ENCODE results near the gene MAEA.

MAEA gene

GRCh38 chr4:1347410-1347864 lies 57.7 kb downstream of the MAEA start:
- Histone ChIP-seq H4K20me1 (ENCODE audit: insufficient read depth, low read length) (peaks cover 7% of the 10 kb centered on the region), H2AFZ (ENCODE audit: low read depth, low read length) (peak overlapping the region; percentile 72)
- no peak for DNase-seq

GRCh38 chr4:1348014-1348513 lies 58.4 kb downstream of the MAEA start:
- no peaks in the 10 kb centered on the region for H3K9me3 ChIP-seq (ENCODE audit: insufficient read depth, low read length, severe bottlenecking)
- peaks cover 42% of the 10 kb centered on the region for H3K79me2 ChIP-seq (ENCODE audit: insufficient read depth, low read length)
- DNase-seq: no peak
- H2AFZ ChIP-seq (ENCODE audit: low read depth, low read length): peak overlapping the region; percentile 72; the same call in 1 of the 2 replicates
- H4K20me1 ChIP-seq (ENCODE audit: insufficient read depth, low read length): peaks cover 9% of the 10 kb centered on the region
- H3K4me1 ChIP-seq (ENCODE audit: insufficient read depth, low read length): peaks cover 48% of the 10 kb centered on the region
- peak overlapping the region; percentile 90 for H3K4me2 ChIP-seq (ENCODE audit: insufficient read depth, low read length)
- H3K27me3 ChIP-seq (ENCODE audit: insufficient read depth, low read length, poor library complexity): no peaks in the 10 kb centered on the region
- peak overlapping the region; percentile 81 to 85; a peak in 3 of 4 replicates for H3K4me3 ChIP-seq (ENCODE audit: low read depth in 1 of 2, low read length in 2 of 2)
- H3K36me3 ChIP-seq (ENCODE audit: insufficient read depth, low read length): peaks cover 30% of the 10 kb centered on the region
- no peak for ATAC-seq (ENCODE audit: insufficient read depth, low read depth)
- no peak for TF ChIP-seq EZH2 (IDR thresholded peaks at IDR 0.05; ENCODE audit: borderline replicate concordance, low read depth, low read length, severe bottlenecking)
- no peak for TF ChIP-seq CTCF (IDR thresholded peaks at IDR 0.05; ENCODE audit: borderline replicate concordance, extremely low read depth, low read length, poor library complexity, severe bottlenecking)
- peak overlapping the region; percentile 85 for H3K27ac ChIP-seq (ENCODE audit: low read length)
- H3K9ac ChIP-seq (ENCODE audit: low read depth, low read length): peak overlapping the region; percentile 90

More at GRCh38 chr4:1347410-1347864, 57.7 kb downstream of the MAEA start:
- peaks cover 48% of the 10 kb centered on the region for H3K4me1 ChIP-seq (ENCODE audit: insufficient read depth, low read length)
- TF ChIP-seq CTCF (IDR thresholded peaks at IDR 0.05; ENCODE audit: borderline replicate concordance, extremely low read depth, low read length, poor library complexity, severe bottlenecking) (no peak), EZH2 (IDR thresholded peaks at IDR 0.05; ENCODE audit: borderline replicate concordance, low read depth, low read length, severe bottlenecking) (no peak)
- peak; percentile 32 for ATAC-seq (ENCODE audit: insufficient read depth, low read depth)
- peak overlapping the region; percentile 90 for H3K4me2 ChIP-seq (ENCODE audit: insufficient read depth, low read length)
- peak overlapping the region; percentile 90 for H3K9ac ChIP-seq (ENCODE audit: low read depth, low read length)
- H3K4me3 ChIP-seq (ENCODE audit: low read depth in 1 of 2, low read length in 2 of 2): peak overlapping the region; percentile 81 to 85
- H3K79me2 ChIP-seq (ENCODE audit: insufficient read depth, low read length): peaks cover 42% of the 10 kb centered on the region
- H3K27ac ChIP-seq (ENCODE audit: low read length): peak overlapping the region; percentile 85
- H3K27me3 ChIP-seq (ENCODE audit: insufficient read depth, low read length, poor library complexity): no peaks in the 10 kb centered on the region
- no peaks in the 10 kb centered on the region for H3K9me3 ChIP-seq (ENCODE audit: insufficient read depth, low read length, severe bottlenecking)
- H3K36me3 ChIP-seq (ENCODE audit: insufficient read depth, low read length): peaks cover 24% of the 10 kb centered on the region

- peaks cover 13% of the 10 kb centered on the region for H4K20me1 ChIP-seq (ENCODE audit: insufficient read depth, low read length)
- TF ChIP-seq EZH2 (IDR thresholded peaks at IDR 0.05; ENCODE audit: borderline replicate concordance, low read depth, low read length, severe bottlenecking) (no peak), CTCF (IDR thresholded peaks at IDR 0.05; ENCODE audit: borderline replicate concordance, extremely low read depth, low read length, poor library complexity, severe bottlenecking) (no peak)
- H3K79me2 ChIP-seq (ENCODE audit: insufficient read depth, low read length): peaks cover 42% of the 10 kb centered on the region
- H3K4me2 ChIP-seq (ENCODE audit: insufficient read depth, low read length): peak overlapping the region; percentile 90
- peaks cover 48% of the 10 kb centered on the region for H3K4me1 ChIP-seq (ENCODE audit: insufficient read depth, low read length)
- peak overlapping the region; percentile 90; the same call in 1 of the 2 replicates for H3K9ac ChIP-seq (ENCODE audit: low read depth, low read length)
- H3K27ac ChIP-seq (ENCODE audit: low read length): no peak overlapping the region
- no peak for DNase-seq
- no peak overlapping the region for H2AFZ ChIP-seq (ENCODE audit: low read depth, low read length)
- no peaks in the 10 kb centered on the region for H3K27me3 ChIP-seq (ENCODE audit: insufficient read depth, low read length, poor library complexity)
- H3K36me3 ChIP-seq (ENCODE audit: insufficient read depth, low read length): peaks cover 36% of the 10 kb centered on the region
- no peaks in the 10 kb centered on the region for H3K9me3 ChIP-seq (ENCODE audit: insufficient read depth, low read length, severe bottlenecking)
- no peak for ATAC-seq (ENCODE audit: insufficient read depth, low read depth)
- peak overlapping the region in 1 of 2 experiments; percentile 85; a peak in 1 of 4 replicates for H3K4me3 ChIP-seq (ENCODE audit: low read depth in 1 of 2, low read length in 2 of 2)
Observed at GRCh38 chr4:1348746-1349145, 59.1 kb downstream of the MAEA start.
